Measurements from ENCODE around the gene FBXO8.

The FBXO8 gene

DNA sequence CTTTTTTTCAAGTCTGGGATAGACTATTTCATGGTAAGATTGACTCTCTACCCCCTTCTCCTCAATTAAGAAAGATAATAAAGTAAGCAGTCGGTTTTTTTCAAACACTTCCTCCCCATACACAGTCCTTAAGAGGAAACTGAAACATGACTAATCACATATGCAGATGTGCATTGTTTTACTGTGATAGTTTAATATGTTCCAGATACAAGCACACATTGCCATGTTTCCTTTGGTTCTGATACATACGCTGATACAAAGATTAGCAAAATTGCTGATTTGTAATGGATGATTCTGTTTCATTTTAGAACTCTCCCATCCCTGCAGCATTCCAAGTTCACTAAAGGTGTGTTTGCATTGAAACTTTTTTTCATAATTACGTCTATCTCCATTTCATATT lies 76.1 kb downstream of the FBXO8 start:
- DNase-seq, result no peak

DNA sequence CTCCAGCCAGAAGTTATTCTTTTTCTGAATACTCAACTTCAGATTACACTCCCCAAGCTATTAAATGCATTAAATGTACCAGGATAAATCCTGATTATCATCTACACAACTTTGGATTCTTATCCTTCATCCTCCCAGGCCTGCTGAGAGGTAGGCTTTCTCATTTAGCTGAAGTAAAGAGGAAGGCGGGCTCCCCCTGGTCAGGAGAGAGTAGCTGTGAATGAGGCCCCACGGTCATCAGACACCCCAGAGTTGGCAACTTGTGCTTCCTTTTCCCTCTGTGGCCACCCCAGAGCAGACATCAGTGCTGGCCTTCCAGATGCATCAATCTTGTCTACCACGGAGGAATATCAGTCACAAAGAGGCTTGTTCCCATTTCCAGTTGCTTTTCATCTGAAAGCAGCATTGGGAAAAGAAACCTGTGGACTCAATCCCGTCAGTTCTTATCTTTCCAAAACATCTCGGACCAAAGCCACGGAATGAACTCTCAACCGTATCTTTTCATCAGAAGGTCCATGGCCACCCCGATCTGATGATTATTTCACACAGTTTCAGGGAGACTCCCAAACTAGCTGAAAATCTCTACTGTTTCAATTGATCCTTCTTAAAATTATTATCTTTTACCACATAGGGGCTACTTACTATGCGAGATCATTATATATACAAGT lies 79.2 kb downstream of the FBXO8 start:
- DNase-seq, result no peak

DNA sequence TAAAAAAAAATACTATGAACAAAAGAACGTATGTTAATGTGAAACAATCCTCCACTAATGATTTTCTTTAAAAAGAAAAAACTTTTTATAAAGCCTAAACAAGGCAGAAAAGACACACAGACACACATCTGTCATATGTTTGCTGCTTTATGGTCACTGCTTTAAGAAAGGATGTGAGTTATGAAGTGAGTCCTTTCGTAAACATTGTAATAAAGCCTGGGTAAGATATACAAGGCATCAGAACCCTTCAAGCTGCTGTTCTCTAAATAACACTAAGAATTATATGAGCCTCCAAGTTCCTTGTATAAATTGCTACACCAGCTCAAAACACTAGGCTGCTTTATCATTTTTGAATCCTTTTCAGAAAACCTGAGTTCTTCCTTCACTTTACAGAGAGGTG lies 81.6 kb downstream of the FBXO8 start:
- DNase-seq, result no peak

DNA sequence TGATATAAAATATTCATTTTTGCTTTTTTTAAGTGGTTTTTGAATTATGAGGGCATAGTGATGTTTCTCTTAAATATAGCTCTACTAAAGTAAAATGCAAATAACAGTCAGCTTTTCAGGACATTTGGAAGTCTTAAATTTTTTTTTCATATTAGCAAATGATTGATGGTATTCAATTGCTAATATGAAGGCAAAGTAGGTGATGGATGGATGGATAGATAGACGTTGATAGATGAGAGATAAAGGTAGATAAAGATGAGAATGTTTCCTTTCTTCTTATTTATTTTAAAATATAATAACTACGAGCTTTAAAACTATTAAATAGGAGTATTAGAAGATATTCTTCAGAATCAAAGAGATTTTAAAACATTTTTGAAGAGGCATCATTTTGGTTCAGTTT lies 83.7 kb downstream of the FBXO8 start:
- DNase-seq, result no peak

DNA sequence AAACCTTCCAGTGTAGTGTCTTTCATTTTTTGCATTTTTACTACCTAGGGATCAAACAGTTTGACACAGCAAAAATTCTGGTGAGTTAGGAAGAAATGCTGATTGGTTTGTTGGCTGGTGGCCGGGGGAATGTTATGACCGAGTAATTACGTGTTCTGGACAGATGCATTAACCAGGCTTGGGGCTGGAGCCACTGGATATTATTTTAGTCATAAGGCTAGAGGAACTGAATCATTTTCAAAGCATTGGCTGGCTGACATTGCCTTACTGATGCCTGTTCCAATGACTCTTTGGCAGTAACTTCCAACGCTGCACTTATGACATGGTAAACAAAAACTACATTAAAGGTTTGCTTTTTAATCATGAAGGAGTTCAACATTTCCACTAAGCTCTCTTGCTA lies 84.6 kb downstream of the FBXO8 start:
- DNase-seq, result no peak

DNA sequence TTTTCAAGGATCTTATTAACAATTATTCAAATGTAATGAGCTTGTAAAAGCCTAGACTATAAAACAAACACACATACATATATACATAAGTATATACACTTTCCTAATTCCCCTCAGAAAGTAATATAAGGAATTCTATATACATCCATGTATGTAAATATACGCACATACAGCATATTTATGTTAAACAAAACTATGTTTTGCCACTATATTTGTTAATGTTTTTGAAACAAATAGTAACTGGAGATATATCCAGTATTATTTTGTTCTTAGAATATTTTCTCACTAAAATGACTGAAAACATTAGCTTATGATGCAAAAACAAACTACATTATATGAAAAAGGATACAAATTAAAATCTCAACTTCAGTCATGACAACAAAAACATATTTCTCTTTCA lies 85.1 kb downstream of the FBXO8 start:
- no peak for DNase-seq

DNA sequence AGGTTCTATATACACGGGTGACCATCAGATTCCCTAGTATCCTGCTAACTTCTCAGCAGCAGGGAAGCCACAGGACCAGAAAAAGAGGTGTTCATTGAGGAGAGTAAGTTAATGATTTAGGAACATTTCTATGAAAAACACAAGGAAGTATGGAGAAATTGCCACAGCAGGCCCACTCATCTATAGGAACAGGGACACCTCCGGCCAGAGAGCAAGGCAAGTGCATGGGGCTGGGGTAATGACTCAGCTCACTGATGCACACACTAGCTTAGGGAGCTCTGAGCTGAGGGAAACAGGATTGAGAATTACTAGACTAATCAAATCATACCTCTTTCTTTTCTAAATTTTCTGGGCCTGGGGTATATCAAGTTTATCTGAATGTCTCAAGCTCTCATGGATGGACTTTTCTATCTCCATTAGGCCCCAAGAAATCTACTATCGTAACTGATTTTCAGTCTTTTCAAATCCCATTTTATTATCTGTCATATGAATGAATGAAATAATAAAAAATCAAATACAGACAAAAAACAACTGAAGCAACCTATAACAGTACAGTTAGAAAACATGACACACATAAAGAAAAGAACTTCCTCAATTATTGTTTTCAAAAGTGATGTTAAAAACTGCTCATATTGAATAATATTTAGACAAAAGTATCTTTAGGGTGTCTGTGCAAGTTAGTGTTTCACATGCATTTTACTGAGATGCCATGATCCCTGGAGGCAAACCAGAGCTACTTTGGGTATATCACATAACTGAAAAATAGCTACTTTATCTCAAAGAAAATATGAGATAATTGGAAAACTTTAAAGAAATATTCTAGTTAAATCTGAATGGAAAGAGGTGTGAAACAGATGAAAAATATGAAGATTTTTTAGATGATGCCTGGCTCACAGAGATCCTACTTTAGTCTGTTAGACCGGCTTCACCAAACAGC lies 89.8 kb downstream of the FBXO8 start:
- no peak for DNase-seq

DNA sequence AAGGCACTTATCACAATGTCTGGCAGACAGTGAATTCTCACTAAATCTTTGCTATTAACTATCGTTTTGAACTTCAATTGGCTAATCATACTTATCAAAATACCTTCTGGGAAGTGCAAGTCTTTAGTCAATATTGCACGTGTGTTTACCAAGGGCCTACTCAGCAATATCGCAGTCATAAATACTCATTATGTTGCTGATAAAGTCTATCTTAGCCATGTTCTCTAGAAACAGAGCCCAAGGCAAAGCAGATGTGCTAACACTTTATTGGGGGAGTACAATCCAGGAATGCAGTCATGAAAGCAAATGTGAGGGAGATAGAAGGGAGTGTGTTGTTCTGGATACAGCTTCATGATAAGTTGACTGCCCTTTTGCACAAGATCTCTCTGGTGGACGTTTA lies 90.5 kb downstream of the FBXO8 start:
- no peak for DNase-seq

DNA sequence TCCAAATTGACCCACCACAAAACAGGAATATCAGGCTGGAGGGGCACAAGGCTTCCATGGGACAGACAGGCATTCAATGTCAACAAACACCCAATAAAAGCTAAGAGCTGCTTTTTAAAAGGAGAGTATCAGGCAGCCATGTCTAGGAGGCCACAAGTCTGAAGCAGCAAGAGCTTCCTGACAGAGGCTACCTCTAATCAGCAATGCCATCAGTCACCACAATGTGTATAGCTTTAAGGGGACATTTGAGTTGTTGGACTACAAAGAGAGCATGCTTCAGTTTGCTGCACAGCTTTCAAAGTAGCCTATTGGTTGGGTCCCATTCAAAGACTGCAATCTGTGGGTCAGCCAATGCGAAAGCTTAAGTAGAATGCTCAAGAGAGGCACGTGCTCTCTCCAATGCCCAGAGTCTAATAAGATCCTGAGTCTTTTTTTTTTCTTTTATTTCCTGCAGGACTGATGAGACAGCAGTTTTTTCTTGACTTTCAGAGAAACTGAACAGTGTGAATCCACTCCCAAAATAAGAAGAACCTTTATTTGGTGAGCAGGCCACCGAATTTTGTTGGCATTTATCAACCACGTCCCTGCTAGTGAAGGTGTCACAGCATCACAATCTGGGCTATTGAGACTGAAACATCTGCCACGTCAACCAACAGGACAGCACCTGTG lies 92.5 kb downstream of the FBXO8 start:
- DNase-seq, result no peak

DNA sequence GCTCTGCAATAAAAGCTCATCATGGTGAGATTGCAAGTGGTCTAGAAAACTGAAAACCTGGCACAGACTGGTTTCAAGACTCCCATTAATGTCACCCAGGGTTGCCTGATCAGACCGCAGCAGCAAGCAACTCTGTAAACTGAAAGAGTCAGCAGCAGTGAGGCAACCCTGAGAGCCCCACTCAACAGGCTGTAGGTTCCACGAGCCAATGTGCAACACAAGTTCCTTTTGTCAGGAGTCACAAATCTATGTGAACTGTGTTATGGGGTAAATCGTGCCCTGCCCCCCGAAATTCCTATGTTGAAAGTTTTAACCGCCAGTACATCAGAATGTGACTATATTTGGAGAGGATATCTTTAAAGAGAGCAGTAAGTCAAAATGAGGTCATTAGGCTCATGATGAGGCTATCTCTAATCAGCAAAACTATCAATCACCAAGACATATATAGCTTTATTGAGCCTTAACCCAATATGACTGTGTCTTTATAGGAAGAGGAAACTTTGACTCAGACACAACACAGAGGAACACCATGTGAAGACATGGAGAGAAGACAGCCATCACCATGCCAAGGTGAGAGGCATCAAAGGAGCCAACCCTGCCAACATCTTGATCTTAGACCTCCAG lies 94.0 kb downstream of the FBXO8 start:
- DNase-seq, result no peak
